ENCODE measurements around the gene CTNND2. TPM values are rescaled to one million over a fixed set of nuclear protein-coding genes. Genes with fewer than 3 reads are reported as not detected.

The CTNND2 gene
- total RNA-seq, 1 donor from 2014 or later = not detected

DNA sequence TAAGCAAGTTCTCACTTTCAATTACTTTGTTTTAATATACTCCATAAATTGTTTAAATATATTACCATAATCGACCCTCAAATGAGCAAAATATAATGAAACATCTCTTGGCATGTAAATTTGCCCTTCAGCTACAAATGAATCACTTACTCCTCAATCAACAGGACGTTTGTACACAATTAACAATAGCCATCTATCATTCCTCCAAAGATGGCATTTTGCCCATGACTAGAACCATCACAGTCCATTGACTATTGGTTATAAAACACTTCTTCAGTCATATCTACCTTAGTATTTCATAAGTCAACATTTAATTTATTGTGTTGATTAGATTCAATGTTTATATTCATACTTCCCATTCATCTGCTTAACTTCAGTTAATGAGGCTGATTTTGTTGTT lies 127.2 kb downstream of the CTNND2 start:
- DNase-seq (ENCODE audit: low read depth, low spot score) = no peak

DNA sequence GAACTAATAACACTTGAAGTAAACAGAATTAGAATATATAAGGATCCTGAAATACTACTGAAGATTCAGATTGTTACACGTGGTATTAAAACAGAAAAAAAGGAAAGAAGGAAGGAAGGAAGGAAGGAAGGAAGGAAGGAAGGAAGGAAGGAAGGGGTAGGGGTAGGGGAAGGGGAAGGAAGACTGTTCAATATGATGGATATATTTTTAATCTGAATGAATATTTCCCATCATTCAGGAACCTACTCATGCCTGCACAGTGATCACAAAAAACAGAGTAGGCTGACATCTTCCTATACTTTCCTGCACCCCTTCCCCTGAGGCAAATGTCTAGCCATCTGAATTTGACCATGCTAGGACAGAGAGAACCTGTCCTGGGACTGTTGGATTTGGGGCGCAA lies 133.9 kb downstream of the CTNND2 start:
- DNase-seq (ENCODE audit: low read depth, low spot score) = no peak

DNA sequence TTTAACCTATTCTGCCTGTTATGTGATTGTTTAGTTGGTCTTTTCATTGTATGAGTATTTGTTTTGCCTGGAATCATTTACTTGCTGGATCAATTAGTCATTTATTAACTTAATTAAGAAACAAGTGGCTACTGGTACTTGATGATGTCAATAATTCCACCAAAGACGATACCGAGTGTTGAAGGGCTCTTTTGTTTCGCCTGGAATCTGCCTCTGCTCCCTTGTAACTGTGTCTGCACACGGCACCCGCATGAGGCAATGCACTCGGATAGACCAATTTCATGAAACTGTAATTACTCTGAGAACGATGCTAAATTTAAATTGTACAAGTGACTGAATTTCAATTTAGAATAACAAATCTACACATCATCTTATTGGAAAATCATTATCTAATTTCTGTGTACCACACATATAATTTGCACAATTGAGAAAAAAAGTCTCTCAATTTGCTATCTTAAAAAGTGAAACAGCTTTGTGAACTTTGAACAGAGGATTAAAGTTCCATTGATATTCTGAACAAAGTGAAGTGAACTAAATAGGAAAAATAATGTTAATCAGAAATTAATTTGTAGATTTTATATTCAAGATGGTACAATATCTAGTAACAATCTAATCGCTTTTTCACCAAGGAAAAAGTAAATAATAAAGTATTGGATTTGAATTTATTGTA lies 143.2 kb downstream of the CTNND2 start:
- no peak for DNase-seq (ENCODE audit: low read depth, low spot score)

DNA sequence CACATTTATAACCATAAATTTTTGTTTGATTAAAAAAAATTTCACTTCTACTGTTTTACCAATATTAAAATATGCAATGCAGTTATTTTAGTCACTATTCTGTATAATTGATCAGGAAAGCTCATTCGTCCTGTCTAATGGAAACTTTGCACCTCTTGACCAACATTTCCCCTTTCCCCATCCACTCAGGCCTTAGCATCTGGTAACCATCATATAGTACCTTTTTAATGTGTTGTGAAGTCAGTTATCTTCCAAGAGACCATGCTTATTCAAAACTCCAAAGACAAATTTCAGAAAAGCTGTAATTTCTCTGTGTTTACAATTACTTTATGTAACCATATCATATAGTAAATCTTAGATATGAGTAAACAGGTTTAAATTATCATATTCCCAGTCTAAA lies 145.9 kb downstream of the CTNND2 start:
- DNase-seq (ENCODE audit: low read depth, low spot score) = no peak

DNA sequence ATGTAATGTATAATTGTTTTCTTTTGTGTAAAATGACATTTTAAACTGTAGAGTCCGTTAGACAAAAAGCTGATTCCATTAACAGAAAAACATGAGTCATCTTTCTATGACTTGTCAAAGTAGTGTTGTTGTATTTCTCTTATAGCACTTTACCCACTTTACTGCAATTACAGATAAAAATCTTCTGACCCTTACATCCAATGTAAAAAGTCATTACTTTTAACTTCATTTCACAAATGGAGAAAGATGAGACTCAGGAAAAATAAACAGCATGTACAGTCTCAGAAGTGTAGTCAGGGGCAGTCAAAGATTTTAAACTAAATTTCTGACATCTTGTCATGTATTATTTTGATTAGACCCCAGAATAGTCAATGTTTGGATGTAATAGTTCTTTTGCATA lies 146.6 kb downstream of the CTNND2 start:
- no peak for DNase-seq (ENCODE audit: low read depth, low spot score)

DNA sequence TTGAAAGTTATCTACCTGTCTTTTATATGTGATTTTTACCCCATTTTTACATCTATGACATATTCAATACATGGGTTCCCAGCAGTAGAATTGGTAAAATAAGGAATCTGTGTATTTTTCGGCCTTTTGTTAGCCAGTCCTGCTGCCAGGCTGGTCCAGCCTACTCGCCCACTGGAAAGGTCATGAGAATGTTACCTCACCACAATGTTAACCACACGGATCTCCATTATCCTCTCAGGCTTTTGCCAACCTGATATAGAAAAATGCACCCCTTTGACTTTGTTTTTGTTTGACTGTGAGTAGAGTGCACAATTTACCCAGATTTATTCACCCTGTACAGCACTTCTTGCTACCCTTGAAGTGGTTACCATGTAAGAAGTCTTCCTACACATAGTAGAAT lies 167.2 kb downstream of the CTNND2 start:
- no peak for DNase-seq (ENCODE audit: low read depth, low spot score)

DNA sequence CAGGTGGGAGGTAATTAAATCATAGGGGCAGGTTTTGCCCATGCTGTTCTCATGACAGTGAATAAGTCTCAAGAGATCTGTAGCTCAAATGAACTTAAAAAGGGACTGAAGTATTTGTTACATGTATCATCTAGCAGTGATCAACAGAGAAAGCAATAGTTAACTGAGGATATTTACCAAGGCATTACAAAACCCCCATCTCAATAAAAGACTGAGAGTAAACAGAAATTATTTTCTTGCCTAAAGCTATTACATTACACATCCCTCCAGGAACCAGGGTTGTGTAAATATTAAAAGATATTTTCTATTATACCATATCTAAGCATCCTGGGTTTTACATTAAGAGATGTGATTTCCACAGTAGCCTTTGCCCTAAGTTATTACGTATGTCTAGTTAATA lies 169.9 kb downstream of the CTNND2 start:
- DNase-seq (ENCODE audit: low read depth, low spot score) = no peak

DNA sequence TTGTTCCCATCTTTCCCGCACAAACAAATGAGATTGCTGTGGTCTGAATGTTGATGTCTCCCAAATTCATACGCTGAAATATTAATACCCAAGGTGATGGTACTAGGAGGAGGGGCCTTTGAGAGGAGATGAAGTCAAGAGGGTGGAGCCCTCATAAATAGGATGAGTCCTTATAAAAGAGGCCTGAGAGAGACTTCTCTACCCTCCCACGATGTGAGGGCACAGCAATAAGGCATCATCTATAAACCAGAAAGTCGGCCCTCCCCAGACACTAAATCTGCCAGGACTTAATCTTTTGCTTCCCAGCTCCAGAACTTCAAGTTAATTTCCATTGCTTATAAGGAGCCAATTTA lies 170.4 kb downstream of the CTNND2 start:
- no peak for DNase-seq (ENCODE audit: low read depth, low spot score)

DNA sequence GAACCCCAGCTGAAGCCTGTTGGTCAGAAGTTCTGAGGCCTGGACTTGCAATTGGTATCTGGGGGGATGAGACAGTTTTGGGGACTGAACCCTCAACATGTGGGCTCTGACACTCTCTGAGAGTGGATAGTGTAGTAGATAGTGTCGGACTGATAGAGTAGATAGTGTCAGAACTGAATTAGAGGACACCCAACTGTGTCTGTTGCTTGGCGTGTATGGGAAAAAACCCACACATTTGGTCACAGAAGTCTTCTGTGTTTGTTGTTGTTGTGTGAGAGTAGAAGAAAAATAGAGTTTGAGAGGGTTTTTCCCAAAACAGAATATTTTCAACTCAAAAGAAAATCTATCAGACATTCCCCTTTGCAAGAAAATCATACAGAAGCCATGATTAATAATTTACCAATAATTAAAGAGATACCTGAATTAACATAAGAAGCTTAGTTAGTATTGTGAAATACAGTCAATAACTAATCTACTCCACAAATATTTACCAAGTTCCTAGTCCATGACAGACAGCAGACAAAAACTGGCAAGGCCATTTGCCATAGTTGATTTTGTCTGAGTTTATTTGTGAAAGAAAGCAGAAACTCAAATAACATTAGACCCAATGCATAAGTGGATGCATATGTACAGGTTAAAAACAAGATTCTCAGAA lies 170.9 kb downstream of the CTNND2 start:
- no peak for DNase-seq (ENCODE audit: low read depth, low spot score)

DNA sequence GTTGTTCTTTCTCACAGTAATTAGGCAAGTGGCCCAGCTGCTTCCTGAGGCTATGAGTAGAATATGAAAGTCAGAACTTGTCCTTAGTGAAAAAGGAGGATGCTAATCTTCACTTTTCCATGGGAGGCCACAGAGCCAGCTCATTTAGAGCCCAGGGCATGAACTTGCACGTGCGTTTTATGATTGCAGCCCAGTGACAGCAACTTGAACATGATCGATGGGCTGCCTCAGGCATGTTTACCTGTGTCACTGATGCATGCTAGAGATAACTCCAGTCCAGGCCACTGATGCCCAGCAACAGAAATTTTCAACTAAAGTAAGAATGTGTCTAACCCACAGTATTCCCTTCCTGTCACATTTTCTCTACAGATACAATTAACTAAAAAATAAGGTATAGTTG lies 179.3 kb downstream of the CTNND2 start:
- no peak for DNase-seq (ENCODE audit: low read depth, low spot score)

DNA sequence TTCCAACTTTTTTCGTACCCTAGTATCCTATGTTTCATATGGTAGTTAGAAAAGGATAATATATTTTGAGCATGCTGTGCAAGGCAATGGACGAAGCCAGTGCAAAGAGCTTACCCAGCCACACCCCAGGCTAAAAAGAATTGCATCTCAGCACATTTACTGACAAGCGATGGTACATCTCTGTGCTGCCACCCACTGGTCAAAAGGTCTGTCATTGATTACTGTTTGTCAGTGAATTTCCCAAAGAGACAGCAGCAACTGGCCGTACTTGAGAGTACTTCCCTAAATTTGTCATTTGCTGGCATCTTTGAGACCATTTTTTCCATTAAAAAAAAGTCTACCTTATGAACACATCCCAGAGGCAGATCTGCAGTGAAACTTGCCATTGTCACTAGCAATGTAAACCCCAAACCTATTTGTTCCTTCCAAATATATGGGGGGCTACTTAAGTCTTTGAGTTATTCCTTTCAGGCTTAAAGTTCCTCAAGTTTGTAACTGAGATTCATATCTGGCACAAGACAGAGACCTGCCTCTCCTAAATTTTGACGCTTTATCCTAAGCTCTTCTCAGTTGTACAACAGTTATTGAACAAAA lies 184.3 kb downstream of the CTNND2 start:
- no peak for DNase-seq (ENCODE audit: low read depth, low spot score)

DNA sequence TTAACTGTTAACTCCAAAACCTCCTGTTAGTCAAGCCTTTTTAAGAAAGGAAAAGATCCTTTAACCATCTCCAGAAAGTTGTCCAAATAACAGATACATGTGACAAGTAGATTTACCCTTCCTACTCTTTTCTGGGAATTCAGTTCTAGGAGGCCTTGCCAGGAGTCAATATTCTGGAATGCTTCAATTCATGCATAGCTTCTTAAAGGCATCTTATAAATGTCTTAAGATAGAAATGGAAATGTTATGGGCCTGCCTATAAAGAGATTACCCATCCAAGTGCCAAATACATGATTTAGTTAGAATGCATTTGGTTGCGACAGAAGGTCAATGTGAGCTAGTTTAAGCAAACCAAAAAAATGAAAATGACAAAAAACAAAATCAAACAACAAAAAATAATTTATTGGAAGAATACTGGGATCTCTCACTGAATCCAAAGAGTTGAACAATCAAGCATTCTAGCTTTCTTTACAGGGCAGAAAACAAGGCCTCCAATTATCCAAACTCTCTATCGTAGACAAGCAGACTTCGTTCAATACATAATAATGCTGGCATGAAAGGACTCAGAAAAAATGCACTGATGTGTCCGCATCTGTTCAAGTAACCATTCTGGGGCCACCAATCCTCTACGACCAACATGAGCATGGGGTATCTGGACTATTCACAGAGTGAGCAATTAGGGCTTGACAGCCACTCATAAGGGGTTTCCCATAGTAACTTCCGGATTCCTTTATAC lies 188.6 kb downstream of the CTNND2 start:
- no peak for DNase-seq (ENCODE audit: low read depth, low spot score)

DNA sequence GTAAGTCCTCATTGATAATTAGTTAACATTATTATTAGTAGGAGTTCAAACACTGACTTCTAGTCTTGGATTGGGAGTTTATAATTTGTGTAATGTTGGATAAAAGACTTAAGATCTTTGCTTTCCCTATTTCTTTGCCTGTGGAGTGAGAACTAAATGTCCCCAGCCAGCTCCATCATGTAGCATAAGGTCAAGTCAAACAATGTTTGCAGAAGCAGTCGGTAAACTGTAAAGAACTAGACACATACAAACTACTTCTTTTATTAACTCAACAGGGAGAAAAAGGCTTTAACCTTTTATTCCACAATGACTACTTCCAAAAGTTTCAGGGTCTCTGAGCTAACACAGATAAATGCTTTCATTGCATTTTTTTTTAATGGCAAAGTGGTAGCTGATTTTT lies 192.3 kb downstream of the CTNND2 start:
- no peak for DNase-seq (ENCODE audit: low read depth, low spot score)

DNA sequence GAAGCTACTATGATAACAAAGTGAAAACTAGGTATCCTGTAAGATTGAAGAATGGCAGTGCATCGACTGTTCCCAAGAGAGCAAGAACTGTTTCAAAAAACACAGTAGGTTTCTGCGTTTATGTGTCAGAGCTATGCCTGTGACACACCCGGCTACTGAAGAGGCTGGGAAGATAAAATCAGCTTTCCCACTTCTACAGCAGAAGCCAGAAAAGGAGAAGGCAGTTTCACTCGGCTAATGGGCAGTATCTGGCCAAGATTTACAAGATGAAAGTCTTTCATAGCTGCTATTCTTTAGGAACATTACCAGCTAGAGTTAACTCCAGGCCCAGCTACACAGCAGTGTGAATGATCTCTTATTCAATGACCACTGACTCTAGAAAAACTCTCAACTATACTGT lies 195.2 kb downstream of the CTNND2 start:
- no peak for DNase-seq (ENCODE audit: low read depth, low spot score)

DNA sequence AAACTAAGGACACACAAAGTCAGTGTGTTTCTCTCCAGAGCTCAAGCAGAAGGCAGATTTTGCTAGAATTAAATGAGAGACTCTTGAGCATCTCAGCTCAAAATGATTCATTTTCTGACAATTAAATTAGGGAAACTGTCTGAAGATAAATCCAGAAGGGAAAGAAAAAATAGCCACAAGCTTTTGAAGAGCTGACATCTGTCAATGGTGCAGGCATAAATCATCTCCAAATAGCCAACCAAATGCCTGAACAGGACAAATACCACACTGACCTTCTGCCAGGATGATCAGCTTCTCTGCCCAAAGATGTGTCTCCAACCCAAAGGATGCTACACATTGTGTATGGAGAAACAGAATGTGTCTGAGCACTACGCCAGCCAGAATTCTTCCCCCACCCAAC lies 199.3 kb downstream of the CTNND2 start:
- no peak for DNase-seq (ENCODE audit: low read depth, low spot score)

DNA sequence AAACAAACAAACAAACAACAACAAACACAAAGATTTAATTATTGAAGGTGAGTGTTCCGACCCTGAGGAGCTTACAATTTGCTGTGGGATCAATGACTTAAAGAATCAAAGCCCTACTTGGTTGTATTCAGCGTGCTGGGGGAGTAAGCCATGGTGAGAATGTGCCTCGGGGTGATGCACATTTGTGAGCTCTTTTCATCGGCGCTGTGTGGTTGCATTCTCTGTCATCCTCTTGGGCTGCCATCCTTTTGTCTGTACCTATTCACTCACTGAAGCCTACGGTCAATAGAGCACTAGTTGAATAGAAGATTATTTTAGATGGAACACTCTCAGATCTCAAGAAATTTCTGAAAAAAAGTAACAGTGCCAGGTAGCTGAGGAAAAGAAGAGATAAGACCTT lies 203.9 kb downstream of the CTNND2 start:
- no peak for DNase-seq (ENCODE audit: low read depth, low spot score)

DNA sequence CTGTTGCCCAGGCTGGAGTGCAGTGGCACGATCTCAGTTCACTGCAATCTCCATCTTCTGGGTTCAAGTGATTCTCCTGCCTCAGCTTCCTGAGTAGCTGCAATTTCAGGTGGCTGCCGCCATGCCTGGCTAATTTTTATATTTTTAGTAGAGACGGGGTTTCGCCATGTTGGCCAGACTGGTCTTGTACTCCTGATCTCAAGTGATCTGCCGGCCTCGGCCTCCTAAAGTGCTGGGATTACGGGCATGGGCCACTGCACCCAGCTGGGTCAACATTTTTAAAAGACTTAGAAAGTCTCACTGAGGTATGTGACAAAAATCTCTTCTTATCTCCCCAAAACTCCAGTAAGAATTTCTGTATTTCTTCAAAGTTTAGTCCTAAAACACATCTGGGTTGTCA lies 211.6 kb downstream of the CTNND2 start:
- no peak for DNase-seq (ENCODE audit: low read depth, low spot score)

DNA sequence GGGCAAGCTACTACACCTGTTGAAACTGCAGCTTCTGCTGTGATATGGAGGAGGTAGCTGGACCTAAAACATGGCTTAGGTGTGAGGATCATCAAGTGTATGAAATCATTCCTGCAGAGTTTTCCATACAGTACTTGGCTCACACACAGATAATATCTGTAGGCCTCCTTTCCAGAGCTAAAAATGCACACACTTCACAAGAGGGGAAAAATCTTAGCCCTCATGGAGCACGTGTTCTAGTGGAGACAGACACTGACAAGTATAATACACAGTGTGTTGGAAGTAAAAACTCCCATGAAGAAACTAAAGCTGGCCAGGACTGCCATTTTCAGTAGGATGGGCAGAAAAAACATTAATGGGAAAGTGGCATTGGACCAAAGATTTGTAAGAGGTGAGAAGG lies 216.7 kb downstream of the CTNND2 start:
- DNase-seq (ENCODE audit: low read depth, low spot score) = no peak

DNA sequence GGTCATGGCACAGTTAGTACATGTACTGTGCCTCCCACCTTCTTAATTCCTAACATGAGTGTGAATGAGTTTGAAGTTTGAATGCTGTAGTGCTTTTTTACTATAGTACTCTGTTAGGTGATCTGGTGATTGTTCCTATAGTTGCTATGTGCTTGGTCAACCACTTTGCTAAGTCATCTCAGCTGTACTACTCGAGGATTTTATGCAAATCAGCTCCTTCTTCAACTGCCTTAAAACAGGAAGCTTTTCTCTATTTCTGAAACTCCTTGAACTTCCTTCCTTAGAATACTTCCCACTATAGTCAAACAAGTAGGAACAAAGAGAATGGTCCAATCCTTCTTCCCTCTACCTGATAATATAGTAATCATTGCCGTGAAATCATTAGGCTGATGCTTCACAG lies 219.6 kb downstream of the CTNND2 start:
- no peak for DNase-seq (ENCODE audit: low read depth, low spot score)

DNA sequence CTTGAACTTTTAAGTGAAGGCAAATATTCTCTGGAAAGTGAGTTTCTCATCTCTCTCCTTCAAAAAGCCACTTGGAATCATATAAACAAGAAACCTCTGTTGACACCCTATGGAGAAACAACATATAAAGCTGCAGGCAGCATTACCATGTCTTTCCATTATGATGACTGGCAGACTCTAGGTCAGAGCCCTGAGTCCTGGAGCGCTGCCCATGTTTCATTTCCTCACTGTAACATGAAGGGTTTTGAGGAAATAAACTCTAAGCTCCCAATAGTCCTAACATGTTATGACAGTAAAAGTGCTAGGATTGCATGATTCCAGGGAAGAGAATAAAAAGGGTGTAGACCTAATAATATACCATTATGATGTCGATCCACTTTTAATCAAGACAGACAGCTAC lies 220.6 kb downstream of the CTNND2 start:
- no peak for DNase-seq (ENCODE audit: low read depth, low spot score)

DNA sequence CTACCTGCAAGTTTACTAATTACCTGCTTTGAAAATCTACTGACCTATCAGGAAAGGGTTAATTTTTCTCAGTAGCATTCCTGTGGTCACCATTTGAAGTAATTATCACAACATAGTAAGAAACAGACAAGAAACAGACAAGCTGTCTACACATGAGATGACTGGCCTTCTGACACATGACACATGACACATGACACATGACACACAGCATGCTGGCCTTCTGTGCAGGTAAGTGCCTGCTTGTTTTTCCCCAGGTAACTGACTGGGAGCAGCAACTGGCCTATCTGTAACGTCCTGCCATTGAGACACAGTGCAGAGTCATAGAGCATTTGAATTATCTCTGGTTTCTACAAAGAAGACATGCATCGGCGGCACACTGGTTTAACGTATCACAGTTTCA lies 222.4 kb downstream of the CTNND2 start:
- DNase-seq (ENCODE audit: low read depth, low spot score) = no peak

DNA sequence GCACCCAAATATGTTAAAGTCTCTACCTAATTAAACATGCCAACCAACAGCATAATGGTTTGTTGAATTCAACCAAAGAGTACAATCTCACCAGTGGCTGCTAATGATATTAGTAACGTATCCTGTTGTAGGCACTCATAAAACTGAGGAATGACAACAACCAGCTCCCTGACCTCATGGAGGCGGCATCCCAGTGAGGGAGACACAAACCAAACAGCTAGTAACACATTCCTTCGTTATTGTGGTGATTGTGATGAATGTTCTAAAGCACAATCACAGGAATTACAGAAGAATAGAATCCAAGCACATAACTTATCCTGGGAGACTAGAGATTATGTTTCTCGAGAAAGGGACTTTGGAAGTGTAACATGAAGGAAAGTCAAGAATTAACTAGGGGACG lies 224.6 kb downstream of the CTNND2 start:
- DNase-seq (ENCODE audit: low read depth, low spot score) = no peak

DNA sequence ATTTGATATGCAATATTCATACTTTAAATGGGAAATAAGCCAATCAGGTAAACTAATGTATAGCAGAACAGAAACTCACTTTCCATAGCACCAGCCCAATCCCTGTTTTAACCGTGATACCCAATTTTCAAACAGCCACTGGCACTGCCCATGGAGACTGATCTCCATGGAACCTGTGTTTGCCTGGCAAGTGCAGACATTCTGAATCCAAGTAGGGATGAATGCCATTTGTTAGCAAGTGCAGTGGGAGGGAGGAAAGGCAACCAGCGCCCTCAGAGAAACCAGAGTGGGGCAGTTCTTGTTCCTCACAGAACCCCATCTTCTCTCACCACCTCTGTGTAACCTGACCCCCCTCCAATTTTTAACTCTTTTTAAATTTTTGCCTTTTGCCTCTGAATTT lies 229.1 kb downstream of the CTNND2 start:
- no peak for DNase-seq (ENCODE audit: low read depth, low spot score)
